Nephron (organoid): Measurements from ENCODE around the gene SAV1.

Source experiments
- H3K27ac Mint-ChIP-seq, 3 experiments: 2 replicates each; pipeline ENCODE4 v1.8.0; 2020; ENCODE audit warnings: mixed read lengths in 3 of 3, mild to moderate bottlenecking in 2 of 3, moderate library complexity in 1 of 3
- H3K27me3 Mint-ChIP-seq: 2 replicates; pipeline ENCODE4 v1.8.0; 2021; ENCODE audit warnings: low read depth, mild to moderate bottlenecking, moderate library complexity, mixed read lengths
- H3K36me3 Mint-ChIP-seq: 2 replicates; pipeline ENCODE4 v1.8.0; 2020; ENCODE audit warnings: low read depth, mixed read lengths
- H3K4me1 Mint-ChIP-seq: 2 replicates; pipeline ENCODE4 v1.8.0; 2020; ENCODE audit warnings: mixed read lengths
- H3K4me3 Mint-ChIP-seq, 3 experiments: 2 replicates each; pipeline ENCODE4 v1.8.0; 2020; ENCODE audit warnings: mild to moderate bottlenecking in 3 of 3, mixed read lengths in 3 of 3, moderate library complexity in 2 of 3
- H3K9me3 Mint-ChIP-seq: 2 replicates; pipeline ENCODE4 v1.8.0; 2020; ENCODE audit warnings: mixed read lengths
- CTCF ChIP-seq, 3 experiments: fragments of 200-600 bp; sonication (generic); IDR thresholded peaks; one replicate each; pipeline ENCODE4 v1.5.0; 2021; ENCODE audit warnings: antibody characterized with exemption in 3 of 3; ENCODE audit not compliant: unreplicated experiment in 3 of 3

Gene SAV1

GRCh38 chr14:50659327-50659974 lies 8.7 kb downstream of the SAV1 start:
- no peaks in the 10 kb centered on the region for H3K9me3 Mint-ChIP-seq
- peaks cover 59% of the 10 kb centered on the region for H3K36me3 Mint-ChIP-seq
- H3K27me3 Mint-ChIP-seq: no peaks in the 10 kb centered on the region
- H3K4me1 Mint-ChIP-seq: peaks cover 30% of the 10 kb centered on the region
- peak overlapping the region; percentile 59 to 97 (median 88) for H3K27ac Mint-ChIP-seq
- H3K4me3 Mint-ChIP-seq: no peak overlapping the region
- no peak for TF ChIP-seq CTCF (IDR thresholded peaks at IDR 0.05; ENCODE audit: unreplicated experiment in 3 of 3)

DNA sequence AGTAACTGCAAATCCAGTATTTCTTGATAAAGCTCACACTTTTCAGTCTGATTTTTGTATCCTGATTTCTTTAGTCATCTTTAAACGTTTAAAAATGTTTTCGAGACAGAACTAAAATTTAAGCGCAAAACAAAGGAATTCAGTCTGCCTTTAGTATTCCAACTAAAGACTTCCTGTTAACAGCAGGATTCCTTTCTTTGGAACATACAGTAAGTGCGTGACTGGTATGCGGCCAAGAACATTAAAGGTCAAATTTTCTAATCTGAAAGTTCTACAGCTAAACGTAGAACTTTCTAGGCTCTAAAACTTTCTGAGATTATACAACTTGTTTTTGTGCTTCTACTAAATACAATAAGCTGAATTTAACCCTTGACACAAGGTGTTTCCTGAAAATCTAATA lies 9.9 kb downstream of the SAV1 start:
- H3K36me3 Mint-ChIP-seq: peaks cover 49% of the 10 kb centered on the region

DNA sequence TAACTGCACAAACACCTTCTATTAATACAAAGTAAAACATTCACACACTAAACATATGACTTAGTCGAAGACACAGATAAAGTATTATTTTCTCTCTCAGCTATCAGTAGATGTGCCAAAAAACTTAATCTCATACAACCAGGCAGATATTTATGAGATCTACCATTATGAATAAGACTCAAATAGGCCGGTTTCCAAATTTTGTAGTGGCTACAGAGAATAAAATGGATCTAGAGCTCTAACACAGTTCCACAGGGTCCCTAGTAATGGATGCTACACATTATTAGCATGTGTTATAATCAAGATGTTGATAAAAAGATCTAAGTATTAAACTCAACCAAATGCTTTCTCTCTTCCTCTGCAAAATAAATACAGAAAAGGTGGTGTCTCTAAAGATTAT lies 10.4 kb downstream of the SAV1 start:
- TF ChIP-seq CTCF (IDR thresholded peaks at IDR 0.05; ENCODE audit: unreplicated experiment in 3 of 3): no peak
- Mint-ChIP-seq H3K4me3 (peak overlapping the region in 1 of 3 experiments; percentile 52), H3K4me1 (peaks cover 34% of the 10 kb centered on the region), H3K36me3 (peaks cover 45% of the 10 kb centered on the region), H3K27ac (peak overlapping the region; percentile 88 to 97 (median 89)), H3K9me3 (no peaks in the 10 kb centered on the region), H3K27me3 (no peaks in the 10 kb centered on the region)

More for the DNA sequence above, 9.9 kb downstream of the SAV1 start:
- Mint-ChIP-seq H3K4me3 (peak overlapping the region in 1 of 3 experiments; percentile 52), H3K9me3 (no peaks in the 10 kb centered on the region), H3K27ac (peak overlapping the region; percentile 88 to 97 (median 89)), H3K4me1 (peaks cover 34% of the 10 kb centered on the region), H3K27me3 (no peaks in the 10 kb centered on the region)
- no peak for TF ChIP-seq CTCF (IDR thresholded peaks at IDR 0.05; ENCODE audit: unreplicated experiment in 3 of 3)

GRCh38 chr14:50656776-50657175 lies 11.3 kb downstream of the SAV1 start:
- no peaks in the 10 kb centered on the region for H3K27me3 Mint-ChIP-seq
- peak overlapping the region in 1 of 3 experiments; percentile 97 for H3K27ac Mint-ChIP-seq
- peaks cover 45% of the 10 kb centered on the region for H3K36me3 Mint-ChIP-seq
- no peaks in the 10 kb centered on the region for H3K9me3 Mint-ChIP-seq
- H3K4me3 Mint-ChIP-seq: no peak overlapping the region
- no peak for TF ChIP-seq CTCF (IDR thresholded peaks at IDR 0.05; ENCODE audit: unreplicated experiment in 3 of 3)
- peaks cover 34% of the 10 kb centered on the region for H3K4me1 Mint-ChIP-seq

GRCh38 chr14:50649691-50650090 lies 18.4 kb downstream of the SAV1 start:
- Mint-ChIP-seq H3K4me1 (peaks cover 6% of the 10 kb centered on the region), H3K27me3 (no peaks in the 10 kb centered on the region), H3K4me3 (no peak overlapping the region), H3K27ac (no peak overlapping the region), H3K36me3 (peaks cover 18% of the 10 kb centered on the region), H3K9me3 (no peaks in the 10 kb centered on the region)
- no peak for TF ChIP-seq CTCF (IDR thresholded peaks at IDR 0.05; ENCODE audit: unreplicated experiment in 3 of 3)

DNA sequence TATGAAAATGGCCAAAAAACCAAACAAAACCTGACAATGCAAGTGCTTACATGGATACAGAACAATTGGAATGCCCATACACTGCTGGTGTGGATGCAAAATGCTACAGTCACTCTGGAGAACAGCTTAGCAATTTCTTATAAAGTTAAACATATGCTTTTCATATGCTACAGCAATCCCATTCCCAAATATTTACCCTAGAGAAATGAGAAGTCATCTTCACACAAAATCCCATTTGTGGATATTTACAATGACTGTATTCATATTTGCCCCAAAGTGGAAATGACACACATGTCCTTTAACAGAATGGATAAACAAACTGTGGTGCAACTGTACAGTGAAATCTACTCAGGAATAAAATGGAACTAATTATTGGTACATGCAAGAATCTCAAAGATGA lies 20.4 kb downstream of the SAV1 start:
- Mint-ChIP-seq H3K27me3 (no peaks in the 10 kb centered on the region), H3K27ac (no peak overlapping the region), H3K4me1 (no peaks in the 10 kb centered on the region), H3K4me3 (no peak overlapping the region), H3K9me3 (no peaks in the 10 kb centered on the region), H3K36me3 (peaks cover 30% of the 10 kb centered on the region)
- no peak for TF ChIP-seq CTCF (IDR thresholded peaks at IDR 0.05; ENCODE audit: unreplicated experiment in 3 of 3)
